GM18499 (cell line): ENCODE measurements around the gene DRAP1.

Experiments
- ATAC-seq: cut with Tn5 transposase; IDR thresholded peaks from one replicate; pipeline ENCODE4 v1.9.1; 2021; ENCODE audit warnings: moderate number of reproducible peaks; ENCODE audit not compliant: insufficient read depth, unreplicated experiment

DRAP1 gene, protein sequence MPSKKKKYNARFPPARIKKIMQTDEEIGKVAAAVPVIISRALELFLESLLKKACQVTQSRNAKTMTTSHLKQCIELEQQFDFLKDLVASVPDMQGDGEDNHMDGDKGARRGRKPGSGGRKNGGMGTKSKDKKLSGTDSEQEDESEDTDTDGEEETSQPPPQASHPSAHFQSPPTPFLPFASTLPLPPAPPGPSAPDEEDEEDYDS

DNA sequence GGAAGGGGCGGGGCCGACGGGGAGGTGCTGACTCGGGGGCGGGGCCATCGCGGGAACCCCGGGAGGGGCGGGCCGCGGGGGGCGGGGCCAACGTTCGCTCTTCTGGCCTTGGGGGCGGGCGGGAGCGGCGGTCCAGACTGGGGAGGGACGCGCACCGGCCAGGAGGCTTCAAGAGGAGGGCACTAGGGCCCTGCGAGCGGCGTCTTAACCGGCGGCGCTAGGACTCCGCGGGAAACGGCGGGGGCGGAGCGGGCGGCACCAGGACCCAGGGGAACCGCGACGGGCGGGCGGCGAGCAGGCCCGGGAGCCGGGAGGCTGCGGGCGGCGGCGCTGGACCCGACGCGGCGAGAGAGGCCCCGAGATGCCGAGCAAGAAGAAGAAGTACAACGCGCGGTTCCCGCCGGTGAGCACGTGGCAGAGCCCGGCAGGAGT lies at the start of gene DRAP1:
Gene DRAP1, plus strand, starts transcription at position 286 of the 432 bp plus-strand sequence. Its CDS starts 76 bp downstream, at position 362.
- no peak for ATAC-seq

DNA sequence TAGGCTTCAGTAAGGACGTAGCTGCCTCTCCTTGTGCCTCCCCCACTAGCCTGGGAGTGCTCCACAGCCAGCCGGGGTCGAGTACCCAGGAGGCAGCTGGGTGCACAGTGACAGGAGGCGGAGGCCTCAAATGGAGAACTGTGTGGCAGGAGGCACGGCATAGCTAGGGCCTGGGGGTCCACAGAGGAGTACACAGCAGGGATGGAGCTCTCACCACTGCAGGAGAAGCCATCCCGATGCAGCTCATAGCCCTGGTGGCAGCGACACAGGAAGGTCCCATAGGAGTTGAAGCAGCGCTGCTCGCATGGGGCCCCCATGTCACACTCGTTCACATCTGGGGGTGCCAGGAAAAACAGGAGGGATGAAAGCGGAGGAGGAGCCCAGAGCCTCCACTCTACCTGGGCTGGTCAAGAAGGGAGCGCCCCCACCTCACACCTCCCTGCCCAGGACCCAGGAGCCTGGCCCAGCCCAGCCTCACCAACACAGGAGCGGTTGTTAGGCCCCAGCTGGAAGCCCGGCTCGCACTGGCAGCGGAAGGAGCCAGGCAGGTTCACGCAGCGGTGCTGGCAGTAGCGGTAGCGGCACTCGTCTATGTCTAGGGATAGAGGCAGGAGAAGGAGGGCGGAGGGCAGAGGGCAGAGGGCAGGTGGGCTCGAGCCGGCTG lies 49.5 kb upstream of the DRAP1 start:
- no peak for ATAC-seq

DNA sequence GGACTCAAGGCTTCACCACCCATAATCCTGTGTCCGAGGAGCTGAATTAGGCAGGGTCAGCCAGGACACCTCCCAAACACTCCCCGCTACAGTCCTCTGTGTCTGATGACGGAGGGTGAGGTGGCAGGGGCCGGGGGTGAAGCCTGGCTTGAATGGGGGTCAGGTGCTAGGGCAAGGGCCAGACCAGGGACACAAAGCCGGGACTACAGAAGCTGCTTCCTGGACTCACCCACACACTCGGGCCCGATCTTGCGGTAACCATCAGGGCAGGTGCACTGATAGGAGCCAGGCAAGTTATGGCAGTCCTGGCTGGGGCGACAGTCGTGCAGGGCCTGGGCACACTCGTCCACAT lies 48.9 kb upstream of the DRAP1 start:
- ATAC-seq = no peak

DNA sequence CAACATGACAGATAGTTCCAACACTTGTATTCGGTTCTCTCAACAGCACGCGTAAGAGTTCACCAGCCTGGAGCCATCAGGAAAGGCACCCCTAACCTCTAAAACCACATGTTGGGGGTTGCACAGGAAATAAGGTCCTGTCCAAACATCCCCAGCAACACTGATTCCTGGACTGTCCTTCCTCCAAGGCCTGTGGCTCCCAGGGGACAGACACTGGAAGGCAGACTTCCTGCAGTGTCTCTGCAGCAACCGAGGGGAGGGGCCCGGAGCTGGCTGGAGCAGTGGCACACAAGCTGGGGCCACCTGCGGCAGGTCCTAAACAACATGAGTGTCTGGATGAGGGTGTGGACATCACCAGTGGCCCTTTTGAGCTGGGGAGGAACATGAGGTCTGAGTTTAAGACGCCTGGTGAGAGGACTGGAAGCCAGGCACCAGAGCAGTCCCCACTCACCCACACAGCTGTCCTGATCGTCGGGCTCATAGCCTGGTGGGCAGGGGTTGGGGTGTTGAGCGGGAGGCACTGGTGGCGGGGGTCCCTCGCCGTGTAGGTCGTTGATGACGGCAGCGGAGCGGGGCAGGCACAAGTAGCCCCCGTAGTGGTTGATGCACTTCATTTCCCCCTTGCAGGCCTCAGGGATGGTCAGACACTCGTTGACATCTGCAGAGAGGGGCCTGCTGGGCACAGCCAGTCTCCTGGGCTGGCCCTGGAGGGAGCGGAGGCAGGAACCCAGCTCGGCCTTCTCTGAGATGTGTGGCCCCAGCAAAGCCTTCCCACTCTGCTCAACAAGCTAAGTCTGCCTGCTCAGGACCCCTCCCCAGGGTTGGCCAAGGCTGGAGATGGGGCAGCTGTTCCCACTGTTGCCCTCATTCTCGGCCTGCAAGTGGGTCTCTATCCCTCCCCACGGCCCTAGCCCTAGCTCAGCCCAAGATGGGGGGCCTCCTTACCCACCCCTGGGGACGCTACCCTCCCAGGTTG lies 48.2 kb upstream of the DRAP1 start:
- ATAC-seq = no peak

DNA sequence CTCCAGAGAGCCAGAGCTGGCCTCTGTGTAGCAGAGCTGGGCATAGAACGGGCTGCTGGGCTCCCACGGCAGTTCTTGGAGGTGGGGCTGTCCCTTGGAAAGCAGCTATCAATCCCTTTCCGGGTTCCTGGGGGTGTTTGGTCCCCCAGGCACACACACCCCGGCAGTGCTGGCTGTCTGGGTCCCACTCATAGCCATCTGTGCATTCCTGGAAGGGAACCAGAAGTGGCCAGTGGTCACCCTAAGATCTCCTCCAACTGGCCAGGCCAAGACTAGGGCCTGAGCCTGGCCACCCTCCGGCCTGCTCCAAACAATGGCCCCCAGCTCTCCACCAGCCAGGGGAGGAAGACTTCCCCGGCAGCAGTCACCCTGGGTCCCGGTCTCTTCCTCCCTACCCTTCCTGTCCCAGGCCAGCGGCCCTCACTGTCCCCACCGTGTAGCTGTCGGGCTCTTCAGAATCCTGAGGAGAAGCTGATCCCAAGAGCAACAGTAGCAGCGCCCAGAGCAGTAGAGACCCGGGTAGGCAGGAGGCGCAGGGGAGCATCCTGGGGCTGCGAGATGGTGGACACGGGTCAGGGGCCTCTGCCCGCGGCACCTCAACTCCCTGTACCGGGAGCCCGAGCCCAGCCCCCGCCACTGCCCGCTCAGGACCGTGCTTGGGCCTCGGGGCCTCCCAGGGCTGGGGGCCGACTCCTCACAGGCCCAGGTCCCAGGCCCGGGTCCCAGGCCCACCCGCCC lies 47.2 kb upstream of the DRAP1 start:
- no peak for ATAC-seq

DNA sequence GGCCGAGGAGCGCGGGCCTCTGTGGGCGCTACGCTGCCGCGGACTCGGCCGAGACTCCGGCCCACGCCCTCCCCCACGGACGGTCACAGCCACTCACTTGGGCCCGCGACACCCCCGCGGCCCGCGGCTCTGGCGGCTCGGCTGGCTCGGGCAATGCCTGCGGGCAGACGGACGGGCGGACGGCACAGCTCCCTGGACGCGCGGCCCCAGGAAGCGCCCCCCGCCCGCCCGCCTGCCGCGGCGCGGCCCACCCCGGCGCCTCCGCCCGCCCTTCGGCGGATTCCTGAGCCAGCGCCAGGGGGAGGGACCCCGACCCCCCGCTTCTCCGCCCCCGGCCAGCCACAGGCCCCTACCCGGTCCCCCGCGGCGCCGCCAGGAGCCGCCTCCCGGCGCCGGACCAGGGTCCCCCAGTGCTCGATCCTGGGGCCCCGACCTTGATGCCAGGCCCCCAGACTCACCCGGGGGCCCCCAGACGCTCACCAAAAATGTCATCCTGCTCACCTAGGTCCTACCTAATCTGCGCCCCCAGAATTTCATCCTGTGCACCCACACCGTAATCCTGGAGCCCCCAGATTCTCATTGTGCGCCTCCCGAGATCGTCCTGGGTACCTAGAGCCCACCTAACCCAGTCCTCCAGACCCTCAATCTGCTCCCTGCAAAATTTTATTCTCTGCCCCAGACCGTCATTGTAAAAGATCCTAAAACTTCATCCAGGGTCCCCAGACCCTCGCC lies 46.5 kb upstream of the DRAP1 start, which contains the start of gene EFEMP2:
Gene EFEMP2, minus strand, starts transcription at position 215 of the 732 bp plus-strand sequence. CDS start 446 bp downstream, outside the sequence.
- ATAC-seq = no peak

DNA sequence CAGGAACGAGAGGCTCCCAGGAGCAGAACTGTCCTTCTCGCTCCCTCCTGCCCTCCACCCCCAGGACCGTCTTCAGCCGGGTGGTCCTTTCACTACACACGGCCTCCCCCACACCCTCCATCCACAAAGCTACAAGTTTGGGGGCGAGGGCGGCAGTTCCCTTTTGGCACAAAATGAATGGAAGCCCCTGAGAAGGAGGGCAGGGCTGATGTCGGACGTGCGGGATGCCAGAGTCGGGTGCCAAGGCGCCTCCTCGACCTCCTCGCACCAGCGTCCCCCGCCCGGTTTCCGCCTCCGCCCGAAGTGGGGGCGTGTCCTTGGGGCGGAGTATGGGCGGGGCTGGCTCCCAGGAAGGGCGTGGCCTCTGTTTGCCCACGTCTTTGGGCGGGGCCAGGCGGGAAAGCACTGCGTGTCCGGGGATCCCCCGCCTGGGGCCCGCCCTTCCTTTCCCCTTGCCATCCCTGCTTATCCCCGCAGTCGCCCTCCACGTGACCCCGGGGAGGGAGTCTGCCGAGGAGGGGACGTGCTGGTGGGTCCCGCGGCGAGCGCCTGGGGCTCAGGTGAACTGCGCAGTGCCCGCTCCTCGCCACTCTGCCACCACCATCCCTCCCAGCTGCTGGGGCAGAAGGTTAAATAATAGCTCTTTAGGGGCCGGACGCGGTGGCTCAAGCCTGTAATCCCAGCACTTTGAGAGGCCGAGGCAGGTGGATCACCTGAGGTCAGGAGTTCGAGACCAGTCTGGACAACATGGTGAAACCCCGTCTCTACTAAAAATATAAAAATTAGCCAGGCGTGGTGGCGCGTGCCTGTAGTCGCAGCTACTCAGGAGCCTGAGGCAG lies 45.7 kb upstream of the DRAP1 start:
- ATAC-seq = peak; percentile 46

DNA sequence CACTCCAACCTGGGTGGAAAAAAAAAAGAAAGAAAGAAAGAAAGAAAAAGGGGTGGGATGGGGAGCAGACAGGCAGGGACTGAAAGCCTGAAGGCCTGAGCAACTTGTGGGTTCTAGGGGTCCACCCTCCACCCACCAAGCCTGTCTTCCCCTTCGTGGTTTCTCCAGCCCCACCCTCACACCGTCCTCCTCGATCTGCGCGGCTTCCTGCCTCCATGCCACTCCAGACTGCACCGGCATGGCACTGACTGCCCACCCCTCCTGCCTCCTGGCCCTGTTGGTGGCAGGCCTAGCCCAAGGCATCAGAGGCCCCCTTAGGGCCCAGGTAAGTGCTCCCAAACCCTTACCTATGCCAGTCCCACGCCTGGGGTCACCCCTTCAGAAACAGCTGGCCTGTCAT lies 39.6 kb upstream of the DRAP1 start, which contains the start of gene CTSW:
Gene CTSW, plus strand, starts transcription at position 221 of the 400 bp plus-strand sequence. Its CDS starts 18 bp downstream, at position 239.
- no peak for ATAC-seq

DNA sequence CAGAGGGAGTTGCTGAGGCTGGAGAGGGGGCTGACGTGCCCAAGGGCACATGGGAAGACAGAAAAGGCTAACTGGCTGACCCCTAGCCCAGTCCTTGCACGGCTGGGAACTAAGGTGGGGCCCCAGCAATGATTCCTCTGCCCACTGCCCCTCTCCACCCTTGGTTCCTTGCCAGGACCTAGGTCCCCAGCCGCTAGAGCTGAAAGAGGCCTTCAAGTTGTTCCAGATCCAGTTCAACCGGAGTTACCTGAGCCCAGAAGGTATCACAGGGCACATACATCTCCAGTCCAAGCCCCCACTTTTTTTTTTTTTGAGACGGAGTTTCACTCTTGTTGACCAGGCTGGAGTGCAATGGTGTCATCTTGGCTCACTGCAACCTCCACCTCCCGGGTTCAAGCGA lies 39.2 kb upstream of the DRAP1 start:
- no peak for ATAC-seq

DNA sequence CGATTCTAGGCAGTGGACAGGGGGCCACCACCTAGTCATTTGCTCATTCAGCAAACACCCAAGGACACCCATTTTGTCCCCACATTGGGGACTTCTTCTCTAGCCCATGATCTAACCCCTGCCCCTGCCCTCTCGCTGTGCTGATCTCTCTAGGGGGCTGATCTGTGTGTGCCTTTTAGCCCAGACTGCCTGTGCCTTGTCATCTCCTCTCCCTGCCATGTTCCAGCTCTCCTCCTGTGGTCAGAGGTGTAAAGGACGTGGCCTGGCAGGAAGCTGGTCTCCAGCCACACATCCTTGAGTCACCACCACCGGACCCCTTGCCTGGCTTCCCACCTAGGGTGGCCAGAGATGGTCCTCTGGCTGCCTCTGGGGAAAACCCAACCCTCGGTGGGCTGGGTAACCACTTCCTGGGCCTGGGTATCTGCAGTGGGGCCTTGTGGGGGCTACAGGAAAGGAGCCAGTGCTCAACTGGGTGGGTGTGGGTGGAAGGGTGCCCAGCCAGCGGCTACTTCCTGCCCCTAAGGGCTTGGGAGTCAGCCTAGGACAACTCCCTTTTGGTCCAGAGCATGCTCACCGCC lies 38.3 kb upstream of the DRAP1 start:
- ATAC-seq = no peak

DNA sequence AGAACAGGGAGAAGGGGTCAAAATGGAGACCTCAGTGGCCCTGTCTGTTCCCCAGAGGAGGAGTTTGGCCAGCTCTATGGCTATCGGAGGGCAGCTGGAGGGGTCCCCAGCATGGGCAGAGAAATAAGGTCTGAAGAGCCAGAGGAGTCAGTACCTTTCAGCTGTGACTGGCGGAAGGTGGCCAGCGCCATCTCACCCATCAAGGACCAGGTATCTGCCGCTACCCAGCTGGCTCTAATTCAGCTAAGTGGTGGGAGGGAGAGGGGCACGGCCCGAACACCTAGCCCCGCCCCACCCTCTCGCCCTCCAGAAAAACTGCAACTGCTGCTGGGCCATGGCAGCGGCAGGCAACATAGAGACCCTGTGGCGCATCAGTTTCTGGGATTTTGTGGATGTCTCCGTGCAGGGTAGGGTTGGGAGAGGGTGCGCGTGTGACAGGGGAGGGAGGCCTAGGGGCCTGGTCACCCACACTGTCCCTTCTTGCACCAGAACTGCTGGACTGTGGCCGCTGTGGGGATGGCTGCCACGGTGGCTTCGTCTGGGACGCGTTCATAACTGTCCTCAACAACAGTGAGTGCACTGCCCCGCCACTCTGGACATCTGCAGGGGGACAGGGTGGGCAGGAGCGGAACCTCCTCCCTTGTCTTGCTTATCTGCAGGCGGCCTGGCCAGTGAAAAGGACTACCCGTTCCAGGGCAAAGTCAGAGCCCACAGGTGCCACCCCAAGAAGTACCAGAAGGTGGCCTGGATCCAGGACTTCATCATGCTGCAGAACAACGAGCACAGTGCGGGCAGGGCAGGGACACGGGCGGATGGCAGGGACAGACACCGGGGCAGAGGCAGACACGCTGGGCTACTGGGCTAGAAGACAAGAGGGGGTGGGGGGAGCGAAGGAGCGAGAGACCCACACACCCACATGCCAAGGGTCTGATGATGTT lies 36.8 kb upstream of the DRAP1 start:
- no peak for ATAC-seq

DNA sequence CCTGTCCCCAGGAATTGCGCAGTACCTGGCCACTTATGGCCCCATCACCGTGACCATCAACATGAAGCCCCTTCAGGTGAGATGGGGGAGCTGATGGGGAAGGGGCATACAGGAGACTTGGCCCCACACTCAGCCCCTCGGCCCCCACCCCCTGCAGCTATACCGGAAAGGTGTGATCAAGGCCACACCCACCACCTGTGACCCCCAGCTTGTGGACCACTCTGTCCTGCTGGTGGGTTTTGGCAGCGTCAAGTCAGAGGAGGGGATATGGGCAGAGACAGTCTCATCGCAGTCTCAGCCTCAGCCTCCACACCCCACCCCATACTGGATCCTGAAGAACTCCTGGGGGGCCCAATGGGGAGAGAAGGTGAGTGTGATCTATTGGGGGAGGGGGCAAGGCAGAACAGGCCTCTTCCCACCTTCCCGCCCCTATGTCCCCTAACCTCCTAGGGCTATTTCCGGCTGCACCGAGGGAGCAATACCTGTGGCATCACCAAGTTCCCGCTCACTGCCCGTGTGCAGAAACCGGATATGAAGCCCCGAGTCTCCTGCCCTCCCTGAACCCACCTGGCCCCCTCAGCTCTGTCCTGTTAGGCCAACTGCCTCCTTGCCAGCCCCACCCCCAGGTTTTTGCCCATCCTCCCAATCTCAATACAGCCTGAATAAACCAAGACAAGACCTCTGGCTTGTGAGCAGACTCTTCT lies 36.0 kb upstream of the DRAP1 start:
- no peak for ATAC-seq

DNA sequence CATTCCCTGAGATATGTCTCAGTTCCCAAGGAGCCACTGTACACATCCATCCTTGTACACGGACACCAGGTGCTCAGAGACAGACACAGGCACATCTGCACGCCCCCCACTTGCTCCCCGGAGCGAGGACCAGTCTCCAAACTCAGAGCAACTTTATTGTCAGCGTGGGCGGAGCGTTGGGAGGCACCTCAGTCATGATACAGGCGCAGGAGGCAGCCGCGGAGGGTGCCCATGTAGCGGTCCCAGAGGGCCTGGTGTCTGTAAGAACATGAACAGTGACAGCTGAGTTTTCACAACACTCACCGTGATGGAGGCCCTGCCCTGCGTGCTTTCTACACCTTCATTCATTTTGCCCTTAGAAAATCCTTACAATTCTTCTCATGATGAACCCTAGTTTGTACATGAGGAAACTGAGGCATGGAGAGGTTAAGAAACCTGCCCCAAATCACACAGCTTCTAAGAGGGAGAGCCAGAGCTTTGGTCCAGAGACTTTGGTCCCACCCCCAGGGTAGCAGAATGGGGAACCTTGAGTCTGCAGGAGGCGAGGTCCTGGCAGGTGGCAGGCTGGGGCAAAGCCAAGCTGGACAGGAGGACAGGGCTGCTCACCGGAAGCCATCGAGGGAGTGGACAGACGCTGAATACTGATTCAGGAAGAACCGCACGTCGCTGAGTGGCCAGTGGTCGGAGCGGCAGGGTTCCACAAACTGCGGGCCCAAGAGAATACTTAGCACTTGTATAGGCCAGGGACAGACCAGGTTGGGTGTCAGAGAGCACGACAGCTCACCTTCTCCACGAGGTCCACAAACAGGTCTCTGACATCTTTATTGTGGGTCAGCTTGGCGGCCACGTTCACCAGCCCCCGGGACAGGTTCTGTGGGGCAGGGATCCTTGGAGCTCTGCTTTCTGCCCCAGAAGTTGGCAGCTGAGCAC lies 35.2 kb upstream of the DRAP1 start:
- no peak for ATAC-seq

DNA sequence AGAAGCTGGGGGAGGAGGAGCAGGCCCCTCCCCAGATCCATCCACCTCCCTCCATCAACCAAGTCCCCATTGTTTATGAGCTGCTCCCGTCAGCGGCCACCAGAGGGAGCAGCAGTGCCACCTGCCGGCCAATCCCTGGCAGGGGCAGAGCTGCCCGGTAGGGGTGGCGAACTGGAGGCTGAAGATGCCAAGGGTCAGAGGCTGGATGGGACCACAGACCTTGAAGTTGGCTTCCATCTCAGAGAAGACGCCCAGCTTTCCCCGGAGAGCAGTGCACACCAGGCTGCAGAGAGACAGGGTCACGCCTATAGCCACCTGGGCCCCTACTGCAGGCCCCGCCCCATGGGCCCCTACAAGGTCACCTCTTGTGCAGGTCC lies 34.5 kb upstream of the DRAP1 start:
- ATAC-seq = no peak

DNA sequence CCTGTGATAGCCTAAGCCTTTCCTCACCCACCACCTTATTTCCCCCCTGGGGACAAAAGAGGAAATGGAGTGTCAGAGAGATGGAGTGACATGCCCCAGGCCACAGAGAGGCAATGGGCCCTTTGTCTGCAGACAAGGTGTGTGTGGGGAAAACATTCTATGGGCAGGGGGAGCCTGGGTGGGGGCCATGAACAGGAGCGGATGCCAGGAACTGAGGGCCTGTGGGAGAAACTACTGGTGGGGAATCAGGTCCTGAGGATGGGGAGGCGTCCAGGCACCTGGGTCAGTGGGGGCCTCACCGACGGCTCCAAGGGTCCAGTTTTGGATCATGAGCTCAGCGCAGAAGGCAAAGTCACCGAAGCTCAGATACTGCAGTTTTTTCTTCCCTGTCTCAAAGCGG lies 34.0 kb upstream of the DRAP1 start:
- no peak for ATAC-seq
